HG03135 (cell line): ENCODE data around the gene OVCA2.

Experiments used
- ATAC-seq: cut with Tn5 transposase; IDR thresholded peaks from one replicate; pipeline ENCODE4 v1.9.1; 2021; ENCODE audit warnings: mild to moderate bottlenecking, moderate library complexity; ENCODE audit not compliant: unreplicated experiment

OVCA2 gene

GRCh38 chr17:2063261-2064146 is 21.7 kb downstream of the OVCA2 start:
- no peak for ATAC-seq

GRCh38 chr17:2064147-2064489 is 22.3 kb downstream of the OVCA2 start:
- no peak for ATAC-seq

- ATAC-seq = no peak
Observed at GRCh38 chr17:2064520-2064971, 22.7 kb downstream of the OVCA2 start.

- no peak for ATAC-seq
Observed at GRCh38 chr17:2064980-2065785, 23.4 kb downstream of the OVCA2 start.

GRCh38 chr17:2065949-2066400 is 24.2 kb downstream of the OVCA2 start:
- ATAC-seq = no peak

- ATAC-seq = no peak
Observed at GRCh38 chr17:2067048-2067561, 25.3 kb downstream of the OVCA2 start.

- ATAC-seq = no peak
Observed at GRCh38 chr17:2067608-2068024, 25.8 kb downstream of the OVCA2 start.

- no peak for ATAC-seq
Observed at GRCh38 chr17:2068031-2068518, 26.3 kb downstream of the OVCA2 start.

GRCh38 chr17:2068519-2069051 is 26.8 kb downstream of the OVCA2 start:
- ATAC-seq = no peak

- peak; percentile 75 for ATAC-seq
Observed at GRCh38 chr17:2070241-2071023, 28.6 kb downstream of the OVCA2 start.

- ATAC-seq = no peak
Observed at GRCh38 chr17:2071024-2071385, 29.2 kb downstream of the OVCA2 start.

GRCh38 chr17:2071455-2072281 is 29.8 kb downstream of the OVCA2 start:
- ATAC-seq = no peak

GRCh38 chr17:2074919-2075318 is 33.1 kb downstream of the OVCA2 start:
- no peak for ATAC-seq

- no peak for ATAC-seq
Observed at GRCh38 chr17:2075336-2076086, 33.7 kb downstream of the OVCA2 start.

GRCh38 chr17:2076087-2076984 is 34.5 kb downstream of the OVCA2 start:
- ATAC-seq = no peak

GRCh38 chr17:2077040-2077439 is 35.2 kb downstream of the OVCA2 start:
- ATAC-seq = no peak

- ATAC-seq = no peak
Observed at GRCh38 chr17:2081564-2081963, 39.7 kb downstream of the OVCA2 start.
